Fibroblast of villous mesenchyme (primary cell): ENCODE results near the gene AFG1L. TPM values are rescaled to one million over a fixed set of nuclear protein-coding genes. Genes with fewer than 3 reads are reported as not detected.

Experiments used
- DNase-seq: peaks from one replicate; pipeline ENCODE4 v3.0.0-alpha.2; 2010; ENCODE audit warnings: low read depth
- H3K4me3 ChIP-seq: 2 replicates; pipeline ENCODE4 v1.5.1; 2011; ENCODE audit warnings: low read depth, mild to moderate bottlenecking, low read length
- CTCF ChIP-seq: IDR thresholded peaks from 2 replicates; pipeline ENCODE4 v1.5.1; 2012; ENCODE audit warnings: low read depth, mild to moderate bottlenecking, low read length; ENCODE audit not compliant: insufficient read depth
- total RNA-seq: library from RNA; depleted of rRNA; stranded (reverse); fragments of >200 nt; gene quantifications from 2 replicates; pipeline ENCODE4 v1.2.3, GENCODE V29; 2012

AFG1L gene
- total RNA-seq, 1 donor: 6.0 TPM

GRCh38 chr6:108550256-108550655 lies 255.4 kb downstream of the AFG1L start:
- no peak for TF ChIP-seq CTCF
- DNase-seq: no peak
- H3K4me3 ChIP-seq: no peak overlapping the region

- no peak for DNase-seq
- H3K4me3 ChIP-seq: no peak overlapping the region
- TF ChIP-seq CTCF: no peak
Measured at GRCh38 chr6:108555399-108556052, 260.7 kb downstream of the AFG1L start.

- no peak for TF ChIP-seq CTCF
- H3K4me3 ChIP-seq: no peak overlapping the region
- no peak for DNase-seq
Measured at GRCh38 chr6:108556250-108556649, 261.4 kb downstream of the AFG1L start.

GRCh38 chr6:108556866-108557493 lies 262.1 kb downstream of the AFG1L start:
- DNase-seq: peak; percentile 85
- TF ChIP-seq CTCF: no peak
- H3K4me3 ChIP-seq: peak overlapping the region; percentile 81

- H3K4me3 ChIP-seq: peak overlapping the region; percentile 81
- TF ChIP-seq CTCF: no peak
- peak; percentile 68 for DNase-seq
Measured at GRCh38 chr6:108557494-108558371, 262.9 kb downstream of the AFG1L start.

GRCh38 chr6:108558372-108559096 lies 263.7 kb downstream of the AFG1L start:
- TF ChIP-seq CTCF: no peak
- DNase-seq: peak; percentile 99

More at GRCh38 chr6:108558372-108559096, 263.7 kb downstream of the AFG1L start:
- peak overlapping the region; percentile 94 for H3K4me3 ChIP-seq
